HEK293T (cell line): ENCODE data around the gene RAB27B.

ENCODE experiments used
- BHLHE40 ChIP-seq: fragments of 450-650 bp; IDR thresholded peaks from 2 replicates; pipeline ENCODE4 v1.6.1; 2016; ENCODE audit warnings: mild to moderate bottlenecking, moderate library complexity, borderline replicate concordance
- FOXA1 ChIP-seq: fragments of 450-650 bp; IDR thresholded peaks from 2 replicates; pipeline ENCODE4 v1.6.1; 2016; ENCODE audit warnings: mild to moderate bottlenecking
- LEF1 ChIP-seq: fragments of 450-650 bp; IDR thresholded peaks from 2 replicates; pipeline ENCODE4 v1.6.1; 2017; ENCODE audit warnings: mild to moderate bottlenecking, borderline replicate concordance
- TARDBP ChIP-seq: fragments of 450-650 bp; IDR thresholded peaks from 2 replicates; pipeline ENCODE4 v1.6.1; 2016
- ZNF384 ChIP-seq: fragments of 450-650 bp; IDR thresholded peaks from 2 replicates; pipeline ENCODE4 v1.6.1; 2016

DNA sequence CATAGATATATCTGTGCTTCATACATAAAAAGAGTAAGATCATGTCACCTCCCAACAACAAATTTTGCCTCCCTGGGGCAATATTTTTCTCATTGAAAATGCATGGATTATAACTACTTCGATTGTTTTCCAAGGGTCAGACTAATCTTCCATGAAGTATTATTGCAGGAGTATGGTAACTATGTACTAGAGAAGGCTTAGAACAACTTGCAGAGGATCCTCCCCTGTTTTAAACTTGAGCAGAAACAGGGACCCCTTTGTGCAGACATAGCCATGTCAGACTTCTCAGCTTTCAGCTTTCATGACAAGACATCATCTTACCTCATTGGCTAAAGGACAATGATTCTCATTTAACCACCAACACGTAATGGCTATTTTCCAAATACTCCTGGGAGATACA lies 13.2 kb upstream of the RAB27B start:
- TF ChIP-seq BHLHE40 (no peak), FOXA1 (no peak), TARDBP (no peak), ZNF384 (no peak), LEF1 (no peak)
